Measurements from ENCODE around the gene COL23A1. TPM values are rescaled to one million over a fixed set of nuclear protein-coding genes. Genes with fewer than 3 reads are reported as not detected.

COL23A1 gene
- total RNA-seq, 1 experiment from 2014 or later, result 1.2 TPM

DNA sequence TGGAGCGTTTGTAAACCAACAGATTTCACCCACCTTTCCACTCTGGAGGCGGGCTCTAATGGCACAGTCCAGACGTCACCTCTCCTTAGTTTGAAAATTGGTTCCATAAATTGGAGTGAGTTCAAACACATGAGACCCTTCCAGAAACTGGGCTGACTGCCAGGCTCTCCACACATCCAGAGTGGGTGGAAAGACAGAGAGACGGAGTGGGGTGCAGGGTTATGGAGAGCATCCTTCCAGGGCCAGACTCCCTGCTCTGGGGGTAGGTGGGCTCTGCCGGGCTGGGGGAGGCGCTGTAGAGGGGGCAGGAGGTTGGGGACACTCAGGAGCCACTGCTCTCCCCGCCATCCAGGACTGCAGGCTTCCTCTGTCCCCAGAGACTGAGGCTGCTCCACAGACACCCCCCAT, 252.9 kb downstream of the COL23A1 start:
- in situ Hi-C loops (cut with HindIII; ENCODE audit: low pct_unique_long_range_greater_than_20kb, low sequenced_read_pairs), result no loop called here
- no peak for DNase-seq (ENCODE audit: low read depth)

DNA sequence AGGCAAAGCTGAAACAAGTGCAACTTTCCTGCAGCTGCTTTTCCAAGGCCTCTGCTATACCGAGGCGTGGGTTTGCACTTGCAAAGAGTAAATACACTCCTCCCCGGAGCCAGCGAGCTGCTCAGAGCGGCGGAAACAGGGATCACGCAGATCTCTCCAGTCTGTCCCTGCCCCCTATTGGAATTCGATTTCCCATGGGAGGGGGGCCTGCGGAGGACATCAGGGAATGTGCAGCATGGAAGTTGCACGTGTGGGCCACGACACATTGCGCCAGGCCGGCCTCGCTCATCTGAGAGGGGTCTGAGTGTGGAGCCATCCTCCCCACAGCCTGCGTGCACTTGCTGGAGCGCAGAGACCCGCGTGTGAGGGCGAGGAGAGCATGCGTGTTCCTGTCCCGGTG, 253.3 kb downstream of the COL23A1 start:
- in situ Hi-C loops (cut with HindIII; ENCODE audit: low pct_unique_long_range_greater_than_20kb, low sequenced_read_pairs), result no loop called here
- DNase-seq (ENCODE audit: low read depth), result no peak

GRCh38 chr5:178335302-178336030, 254.7 kb downstream of the COL23A1 start:
- in situ Hi-C loops (cut with HindIII; ENCODE audit: low pct_unique_long_range_greater_than_20kb, low sequenced_read_pairs), result no loop called here
- no peak for DNase-seq (ENCODE audit: low read depth)

DNA sequence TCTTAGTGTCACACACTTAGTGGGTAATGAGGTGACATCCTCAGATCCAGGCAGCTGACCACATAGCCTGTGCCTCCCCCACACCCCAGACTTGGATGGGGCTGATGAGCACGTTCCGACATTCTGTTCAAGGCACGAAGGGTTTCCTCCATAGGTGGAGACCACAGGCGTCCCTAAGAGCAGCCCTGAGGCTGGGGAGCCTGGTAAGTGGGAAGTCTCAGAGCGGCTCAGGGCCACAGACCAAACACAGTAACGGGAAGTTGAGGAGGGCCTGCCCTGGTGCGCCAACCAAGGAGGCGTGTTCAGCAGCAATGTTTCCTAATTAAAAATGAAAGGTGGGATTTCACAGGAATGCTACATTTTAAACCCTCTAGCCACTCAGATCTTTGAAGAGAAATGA, 255.3 kb downstream of the COL23A1 start:
- in situ Hi-C loops (cut with HindIII; ENCODE audit: low pct_unique_long_range_greater_than_20kb, low sequenced_read_pairs), result no loop called here
- no peak for DNase-seq (ENCODE audit: low read depth)

DNA sequence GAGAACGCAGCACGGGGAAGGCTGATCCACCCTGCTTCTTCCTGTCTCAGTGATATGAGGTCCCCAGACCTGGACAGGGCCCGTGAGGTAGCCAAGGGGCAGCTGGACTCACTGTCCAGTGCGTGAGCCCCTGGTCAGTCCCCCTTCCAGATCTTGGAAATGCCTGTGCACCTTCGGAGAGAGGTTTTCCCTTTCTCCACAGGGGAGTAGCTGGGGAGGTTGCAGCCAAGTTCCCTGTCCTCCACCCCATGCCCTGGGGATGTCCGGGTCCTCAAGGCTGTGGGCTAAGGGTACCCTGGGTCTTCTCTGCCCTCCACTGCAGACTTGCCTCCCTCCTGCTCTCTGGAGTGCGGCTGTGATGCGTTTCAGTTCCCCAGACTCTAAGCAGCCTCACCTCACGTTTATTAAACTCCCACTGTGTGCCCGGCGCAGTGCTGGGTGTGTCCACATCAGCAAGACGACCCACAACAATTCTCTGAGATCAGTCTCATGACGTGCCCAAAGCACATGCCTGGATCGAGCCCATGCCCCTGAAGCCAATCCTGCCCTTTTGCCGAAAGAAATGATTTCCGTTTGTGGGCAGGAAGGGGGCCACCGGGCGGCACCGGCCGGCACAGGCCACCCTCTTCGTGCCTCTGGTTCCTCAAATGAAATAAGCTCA, 256.2 kb downstream of the COL23A1 start:
- in situ Hi-C loops (cut with HindIII; ENCODE audit: low pct_unique_long_range_greater_than_20kb, low sequenced_read_pairs), result no loop called here
- no peak for DNase-seq (ENCODE audit: low read depth)

- in situ Hi-C loops (cut with HindIII; ENCODE audit: low pct_unique_long_range_greater_than_20kb, low sequenced_read_pairs), result no loop called here
- DNase-seq (ENCODE audit: low read depth), result no peak
Observed at GRCh38 chr5:178332210-178332641, 258.0 kb downstream of the COL23A1 start.

DNA sequence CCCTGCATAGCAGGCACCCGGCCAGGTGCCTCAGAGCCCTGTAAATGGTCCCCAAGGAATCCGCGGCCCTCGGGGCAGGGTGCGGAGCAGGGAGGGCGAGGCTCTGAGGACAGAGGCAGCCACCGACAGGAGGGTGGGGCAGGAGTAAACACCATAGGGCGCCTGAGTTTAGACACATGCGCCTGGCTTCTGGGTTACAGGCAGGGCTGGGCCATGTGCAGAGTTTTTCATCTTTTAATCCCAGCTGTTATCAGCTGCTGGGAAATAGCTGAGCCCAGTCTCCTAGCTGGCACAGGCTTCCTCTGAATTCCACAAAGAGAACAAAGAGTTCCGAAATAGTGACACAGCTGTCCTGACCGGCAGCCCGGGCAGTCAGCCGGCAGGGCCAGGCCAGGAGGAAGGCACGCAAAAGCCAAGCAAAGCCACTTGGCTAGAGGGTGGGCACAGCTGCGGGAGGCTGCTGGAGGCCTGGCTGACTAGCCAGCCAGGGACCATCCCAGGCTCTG, 258.6 kb downstream of the COL23A1 start:
- in situ Hi-C loops (cut with HindIII; ENCODE audit: low pct_unique_long_range_greater_than_20kb, low sequenced_read_pairs), result no loop called here
- DNase-seq (ENCODE audit: low read depth), result no peak

- in situ Hi-C loops (cut with HindIII; ENCODE audit: low pct_unique_long_range_greater_than_20kb, low sequenced_read_pairs), result no loop called here
- DNase-seq (ENCODE audit: low read depth), result no peak
Observed at GRCh38 chr5:178330791-178331404, 259.3 kb downstream of the COL23A1 start.

GRCh38 chr5:178328826-178329730, 261.1 kb downstream of the COL23A1 start:
- DNase-seq (ENCODE audit: low read depth), result no peak
- in situ Hi-C loops (cut with HindIII; ENCODE audit: low pct_unique_long_range_greater_than_20kb, low sequenced_read_pairs), result no loop called here

- in situ Hi-C loops (cut with HindIII; ENCODE audit: low pct_unique_long_range_greater_than_20kb, low sequenced_read_pairs), result no loop called here
- DNase-seq (ENCODE audit: low read depth), result no peak
Observed at GRCh38 chr5:178327931-178328711, 262.1 kb downstream of the COL23A1 start.

GRCh38 chr5:178327446-178327845, 262.7 kb downstream of the COL23A1 start:
- in situ Hi-C loops (cut with HindIII; ENCODE audit: low pct_unique_long_range_greater_than_20kb, low sequenced_read_pairs), result no loop called here
- no peak for DNase-seq (ENCODE audit: low read depth)

DNA sequence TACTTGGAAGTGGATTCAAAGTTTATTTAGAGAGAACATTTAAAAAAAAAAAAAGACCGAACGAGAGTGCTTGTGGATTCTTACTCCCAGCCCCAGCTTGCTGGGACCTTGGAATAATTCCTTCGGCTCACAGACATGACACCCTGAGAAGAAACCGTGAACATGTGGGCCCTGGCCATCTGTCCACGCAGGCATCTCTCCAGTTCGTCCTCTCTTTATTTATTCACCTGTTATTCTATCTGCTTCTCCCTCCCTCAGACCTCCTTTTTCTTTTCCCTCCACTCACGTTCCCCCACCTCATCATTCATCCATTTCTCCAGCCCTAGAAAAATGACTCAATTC, 263.8 kb downstream of the COL23A1 start:
- in situ Hi-C loops (cut with HindIII; ENCODE audit: low pct_unique_long_range_greater_than_20kb, low sequenced_read_pairs), result no loop called here

GRCh38 chr5:178325679-178326373, 264.4 kb downstream of the COL23A1 start:
- in situ Hi-C loops (cut with HindIII; ENCODE audit: low pct_unique_long_range_greater_than_20kb, low sequenced_read_pairs), result no loop called here
- DNase-seq (ENCODE audit: low read depth), result no peak

More for the DNA sequence above, 263.8 kb downstream of the COL23A1 start:
- no peak for DNase-seq (ENCODE audit: low read depth)

DNA sequence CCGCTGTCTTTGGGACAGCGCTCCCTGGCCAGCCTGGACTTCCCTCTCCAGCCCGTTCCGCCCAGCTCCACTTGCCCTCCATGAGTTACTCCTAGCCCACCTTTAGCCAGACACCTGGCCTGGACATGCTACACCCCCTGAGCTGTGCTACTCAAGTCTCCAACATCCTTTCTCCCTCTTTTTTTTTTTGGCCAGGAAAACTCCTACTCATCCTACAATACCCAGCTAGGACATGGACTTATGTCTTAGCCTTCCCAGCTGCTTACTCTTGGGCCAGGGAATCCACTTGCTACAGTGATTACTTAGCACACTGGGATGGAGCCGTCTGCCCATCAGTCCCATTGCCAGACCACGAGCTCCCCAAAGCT, 264.9 kb downstream of the COL23A1 start:
- in situ Hi-C loops (cut with HindIII; ENCODE audit: low pct_unique_long_range_greater_than_20kb, low sequenced_read_pairs), result no loop called here
- no peak for DNase-seq (ENCODE audit: low read depth)

- DNase-seq (ENCODE audit: low read depth), result no peak
- in situ Hi-C loops (cut with HindIII; ENCODE audit: low pct_unique_long_range_greater_than_20kb, low sequenced_read_pairs), result no loop called here
Observed at GRCh38 chr5:178324481-178325310, 265.5 kb downstream of the COL23A1 start.

DNA sequence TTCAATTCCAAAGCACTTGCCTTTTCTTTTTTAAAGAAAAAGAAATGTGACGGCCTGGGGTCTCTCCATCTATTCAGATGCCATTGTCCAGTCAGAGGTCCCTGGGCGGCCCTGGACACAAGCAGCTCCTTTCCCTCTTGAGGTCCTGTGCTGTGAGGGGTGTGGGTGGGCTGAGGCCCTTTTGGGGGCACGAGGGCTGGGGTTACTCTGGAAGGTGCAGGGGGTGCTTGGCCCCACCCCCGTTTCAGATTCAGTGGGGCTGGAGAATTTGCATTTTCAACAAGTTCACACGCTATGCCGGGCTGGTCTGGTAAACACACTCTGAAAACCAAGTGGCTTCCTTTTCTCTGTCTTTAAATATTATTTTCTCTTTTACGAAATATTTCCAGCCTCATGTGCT, 266.2 kb downstream of the COL23A1 start:
- in situ Hi-C loops (cut with HindIII; ENCODE audit: low pct_unique_long_range_greater_than_20kb, low sequenced_read_pairs), result no loop called here
- DNase-seq (ENCODE audit: low read depth), result no peak

- DNase-seq (ENCODE audit: low read depth), result no peak
- in situ Hi-C loops (cut with HindIII; ENCODE audit: low pct_unique_long_range_greater_than_20kb, low sequenced_read_pairs), result no loop called here
Observed at GRCh38 chr5:178323541-178323865, 266.7 kb downstream of the COL23A1 start.
